CD4-positive, alpha-beta T cell treated with Interleukin-17A for 4 hours (primary cell): ENCODE measurements around the gene FAM43B.

Experiments
- DNase-seq: peaks from one replicate; pipeline ENCODE4 v3.0.0-alpha.2; 2020; ENCODE audit warnings: mixed read lengths

The FAM43B gene

DNA sequence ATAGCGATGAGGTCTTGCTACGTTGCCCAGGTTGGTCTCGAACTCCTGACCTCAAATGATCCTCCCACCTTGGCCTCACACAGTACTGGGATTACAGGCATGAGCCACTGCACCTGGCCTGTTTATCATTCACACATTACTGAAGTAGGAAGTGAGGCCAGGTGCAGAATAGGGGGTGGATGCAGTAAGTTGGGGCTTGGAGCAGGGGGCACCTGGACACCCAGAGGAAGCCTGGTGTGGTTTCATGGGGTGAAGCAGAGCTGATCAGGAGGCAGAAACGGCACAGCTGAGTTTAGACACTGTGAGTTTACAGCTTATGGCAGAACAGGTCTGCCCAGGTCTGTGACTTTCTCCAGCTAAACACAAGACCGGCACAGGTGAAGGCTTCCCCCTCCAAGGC lies 41.4 kb downstream of the FAM43B start:
- DNase-seq = no peak

DNA sequence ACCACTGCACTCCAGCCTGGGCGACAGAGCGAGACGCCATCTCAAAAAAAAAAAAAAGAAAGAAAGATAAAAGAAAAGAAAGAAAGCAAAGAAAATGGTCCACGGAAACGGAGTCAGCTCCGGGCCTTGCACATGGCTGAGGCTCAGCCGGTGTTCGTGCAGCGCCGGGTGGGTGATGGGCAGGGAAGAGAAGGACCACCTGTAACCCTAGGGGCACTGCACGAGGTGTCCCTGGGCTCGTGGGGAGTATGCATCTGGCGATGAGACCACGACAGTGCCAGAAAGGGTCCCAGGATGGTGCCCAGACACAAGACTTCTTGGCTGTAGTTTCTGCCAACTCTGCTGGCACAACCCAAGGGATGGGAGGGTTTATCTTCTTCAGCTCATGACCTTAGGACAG lies 42.4 kb downstream of the FAM43B start:
- no peak for DNase-seq

DNA sequence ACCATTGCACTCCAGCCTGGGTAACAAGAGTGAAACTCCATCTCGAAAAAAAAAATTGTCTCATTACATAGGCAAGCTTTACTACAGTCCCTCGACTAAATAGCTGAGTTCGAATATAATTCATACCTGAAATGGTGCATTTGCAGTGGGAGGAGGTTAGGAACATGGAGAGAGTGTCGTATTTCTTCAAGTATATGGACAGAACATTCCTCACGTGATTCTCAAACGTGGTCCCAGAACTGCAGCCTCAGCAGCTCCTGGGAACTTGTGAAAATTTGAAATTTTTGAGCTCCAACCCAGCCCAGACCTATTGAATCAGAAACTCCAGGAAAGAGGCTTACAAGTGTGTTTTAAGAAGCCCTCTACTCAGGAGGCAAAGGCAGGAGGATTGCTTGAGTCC lies 43.7 kb downstream of the FAM43B start:
- no peak for DNase-seq

DNA sequence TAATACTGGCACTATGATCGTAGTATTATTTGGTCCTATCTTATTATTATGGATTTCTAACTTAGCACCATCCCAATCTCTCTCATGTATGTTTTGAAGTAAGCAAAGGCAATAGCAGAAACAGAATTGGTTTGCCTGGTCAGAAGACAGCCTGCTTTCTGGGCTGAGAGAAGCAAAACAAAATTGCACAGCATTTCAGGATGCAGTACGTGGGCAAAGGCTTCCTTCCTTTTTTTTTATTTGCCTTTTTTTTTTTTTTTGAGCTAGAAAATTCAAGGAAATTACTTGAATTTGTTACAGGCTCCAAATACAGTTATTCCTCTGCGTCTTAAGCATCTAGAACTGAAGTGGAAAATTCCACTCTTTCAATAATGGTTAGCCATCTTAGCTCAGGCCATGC lies 45.3 kb downstream of the FAM43B start:
- DNase-seq = no peak

DNA sequence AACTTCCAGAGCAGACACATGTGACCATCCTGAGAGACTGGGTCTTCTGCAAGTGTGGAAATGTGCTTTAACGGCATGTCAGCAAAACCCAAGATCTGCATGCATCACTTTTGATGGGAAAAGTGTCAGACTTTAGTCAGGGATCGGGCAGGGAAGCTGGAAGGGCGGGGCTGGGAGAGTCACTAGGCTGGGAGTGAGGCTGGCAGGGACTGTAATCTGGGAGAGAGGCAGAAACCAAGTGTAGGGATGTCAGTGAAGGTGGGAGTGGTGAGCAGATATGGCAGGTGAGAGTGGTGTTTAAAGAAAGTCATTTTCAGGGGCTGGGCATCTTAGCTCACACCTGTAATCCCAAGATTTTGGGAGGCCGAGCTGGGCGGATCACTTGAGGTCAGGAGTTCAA lies 47.8 kb downstream of the FAM43B start:
- DNase-seq = no peak

DNA sequence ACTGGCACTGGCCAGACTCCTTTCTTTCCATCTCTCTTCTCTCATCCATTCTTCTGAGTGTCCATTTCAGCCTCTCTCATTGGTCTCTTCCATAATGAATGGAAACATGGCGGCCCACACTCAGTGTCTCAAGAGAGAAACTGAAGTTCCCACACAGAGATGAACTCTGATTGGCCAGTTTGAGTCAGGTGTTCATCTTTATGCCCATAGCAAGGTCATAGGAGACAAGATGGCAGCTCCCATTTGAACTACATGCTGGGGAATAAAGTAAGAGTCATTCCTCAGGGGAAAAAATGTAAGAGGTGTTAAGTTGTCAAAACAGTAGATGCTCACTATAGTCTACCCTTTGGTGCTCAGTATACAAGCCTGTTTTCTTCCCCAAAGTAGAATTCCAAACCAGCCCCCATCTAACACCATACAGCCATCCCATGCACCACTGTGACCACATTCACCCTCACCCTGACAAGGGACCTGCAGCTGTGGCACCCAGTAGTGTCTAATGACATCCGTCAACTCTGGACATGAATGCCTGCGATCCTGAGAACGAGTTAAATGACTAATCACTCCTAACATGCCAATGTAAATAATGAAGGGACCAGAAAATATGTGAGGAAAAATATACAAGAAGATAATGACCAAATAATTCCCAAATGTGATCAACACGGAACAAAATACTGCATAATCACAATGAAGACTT lies 48.9 kb downstream of the FAM43B start:
- DNase-seq = no peak

DNA sequence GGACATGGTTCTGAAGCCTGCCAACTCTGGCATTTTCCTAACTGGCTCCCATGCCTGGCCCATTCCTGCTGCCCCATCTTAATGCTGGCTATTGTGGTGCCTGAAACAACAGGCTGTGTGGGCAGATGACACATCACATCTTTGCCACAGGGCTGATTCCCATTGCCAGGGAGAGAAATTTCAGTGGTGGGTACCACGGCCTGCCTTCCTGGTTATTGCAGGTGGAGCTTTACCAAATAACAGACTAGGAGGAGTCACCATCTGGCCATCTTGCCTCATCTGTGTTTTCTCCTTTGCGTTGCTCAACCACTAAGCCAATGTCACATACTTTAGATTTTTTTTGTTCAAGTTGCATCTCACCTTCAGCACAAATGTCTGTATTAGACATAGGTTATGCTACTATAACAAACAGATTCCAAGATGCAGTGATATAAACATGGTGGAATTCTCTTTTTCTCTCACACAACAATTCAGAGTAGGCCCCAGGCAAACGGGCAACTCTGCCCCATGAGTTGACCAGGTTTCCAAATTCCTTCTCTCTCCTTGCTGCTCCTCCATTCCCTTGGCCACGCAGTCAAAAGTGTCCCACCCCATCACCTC lies 50.6 kb downstream of the FAM43B start:
- no peak for DNase-seq

DNA sequence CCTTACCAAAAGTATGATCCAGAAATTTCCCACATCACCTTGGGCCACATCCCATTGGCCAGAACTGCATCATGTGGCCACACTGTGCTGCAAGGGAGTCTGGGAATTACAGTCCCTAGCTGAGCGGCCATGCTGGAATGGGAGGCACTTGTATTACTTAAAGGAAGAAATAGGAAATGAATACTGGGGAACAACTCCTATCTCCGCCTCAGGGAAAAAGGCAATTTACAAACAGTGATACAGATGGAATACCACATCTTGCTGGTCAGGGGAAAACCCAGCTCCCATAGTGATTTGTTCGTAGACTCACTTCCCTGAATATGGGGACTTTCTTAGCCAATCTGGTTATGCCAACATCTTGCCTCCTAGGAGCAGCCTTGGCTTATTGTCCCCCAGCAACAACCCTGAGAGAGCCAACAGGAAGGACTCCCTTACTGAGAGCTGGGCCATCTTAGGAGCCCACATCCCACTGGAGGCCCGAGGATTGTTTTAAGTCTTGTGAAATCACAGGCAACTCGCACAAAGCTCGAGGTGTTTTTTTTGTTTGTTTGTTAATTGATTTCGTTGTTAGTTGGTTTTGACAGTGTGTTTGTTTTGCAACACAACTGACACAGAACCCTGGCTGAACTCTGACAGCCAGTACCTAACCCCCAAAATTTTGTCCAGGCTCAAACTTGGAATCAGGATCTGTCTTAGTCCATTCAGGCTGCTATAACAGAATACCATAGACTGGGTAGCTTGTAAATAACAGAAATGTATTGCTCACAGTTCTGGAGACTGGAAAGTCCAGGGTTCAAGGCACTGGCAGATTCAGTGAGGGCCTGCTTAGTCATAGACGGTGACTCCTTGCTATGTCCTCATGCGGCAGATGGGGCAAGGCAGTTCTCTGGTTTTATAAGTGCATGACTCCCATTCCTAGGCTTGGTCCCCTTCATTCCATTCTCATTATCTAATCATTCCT lies 51.4 kb downstream of the FAM43B start:
- no peak for DNase-seq
